ENCODE measurements around the gene ZNF687. TPM values are rescaled to one million over a fixed set of nuclear protein-coding genes. Genes with fewer than 3 reads are reported as not detected.
A peak's percentile ranks its signal among the peaks of the same experiment; 100 is the strongest.
"Not testable (repeated sequence)": the region's sequence is repeated elsewhere in the genome, so short reads cannot be mapped to it uniquely, and the experiment has no call there.

The ZNF687 gene
- total RNA-seq, 3 donors from 2014 or later = 22.6 to 31.8 (median 29.7) TPM

GRCh38 chr1:151273924-151274466, 8.1 kb upstream of the ZNF687 start:
- H3K4me3 ChIP-seq = no peak overlapping the region
- DNase-seq (no peak), ATAC-seq (no peak)
- H3K9me3 ChIP-seq = no peaks in the 10 kb centered on the region
- TF ChIP-seq CTCF (IDR thresholded peaks at IDR 0.05) = no peak
- intact Hi-C loops (cut with DNase I, micrococcal nuclease) = no loop called here
- no peaks in the 10 kb centered on the region for H3K4me1 ChIP-seq (ENCODE audit: low read depth)
- H3K36me3 ChIP-seq (ENCODE audit: low read depth) = no peaks in the 10 kb centered on the region

GRCh38 chr1:151275341-151275740, 6.8 kb upstream of the ZNF687 start:
- H3K36me3 ChIP-seq (ENCODE audit: low read depth); DNase-seq; ATAC-seq; H3K4me3 ChIP-seq; H3K9me3 ChIP-seq; H3K4me1 ChIP-seq (ENCODE audit: low read depth); intact Hi-C loops (cut with DNase I, micrococcal nuclease): not testable (repeated sequence)

- Histone ChIP-seq H3K4me3 (no peak overlapping the region), H3K9me3 (no peaks in the 10 kb centered on the region), H3K4me1 (ENCODE audit: low read depth) (peaks cover 5% of the 10 kb centered on the region), H3K36me3 (ENCODE audit: low read depth) (peaks cover 4% of the 10 kb centered on the region)
- TF ChIP-seq CTCF (IDR thresholded peaks at IDR 0.05) = no peak
- intact Hi-C loops (cut with DNase I, micrococcal nuclease) = no loop called here
- ATAC-seq (no peak), DNase-seq (no peak)
Observed at GRCh38 chr1:151277249-151277648, 4.8 kb upstream of the ZNF687 start.

- Histone ChIP-seq H3K9me3 (no peaks in the 10 kb centered on the region), H3K36me3 (ENCODE audit: low read depth) (peaks cover 4% of the 10 kb centered on the region), H3K4me1 (ENCODE audit: low read depth) (peaks cover 5% of the 10 kb centered on the region), H3K4me3 (peak overlapping the region; percentile 56)
- intact Hi-C loops (cut with DNase I, micrococcal nuclease) = no loop called here
- TF ChIP-seq CTCF (IDR thresholded peaks at IDR 0.05) = no peak
- DNase-seq (peak; percentile 95 to 98 (median 97)), ATAC-seq (peak; percentile 81)
Observed at GRCh38 chr1:151281225-151281968, 702 bp upstream of the ZNF687 start.

GRCh38 chr1:151282883-151283725, 1.0 kb downstream of the ZNF687 start:
- Histone ChIP-seq H3K4me1 (ENCODE audit: low read depth) (peaks cover 5% of the 10 kb centered on the region), H3K9me3 (no peaks in the 10 kb centered on the region), H3K4me3 (peak overlapping the region; percentile 56), H3K36me3 (ENCODE audit: low read depth) (peaks cover 7% of the 10 kb centered on the region)
- no peak for TF ChIP-seq CTCF (IDR thresholded peaks at IDR 0.05)
- intact Hi-C loops (cut with DNase I, micrococcal nuclease) = no loop called here
- peak; percentile 2 for ATAC-seq
- peak; percentile 48 to 73 (median 60) for DNase-seq
